GM18498 (cell line): ENCODE measurements around the gene KLHL6.
"Not testable (repeated sequence)": the region's sequence is repeated elsewhere in the genome, so short reads cannot be mapped to it uniquely, and the experiment has no call there.

Source experiments
- ATAC-seq: cut with Tn5 transposase; IDR thresholded peaks from one replicate; pipeline ENCODE4 v1.9.1; 2021; ENCODE audit warnings: mild to moderate bottlenecking, moderate library complexity; ENCODE audit not compliant: unreplicated experiment

The KLHL6 gene

GRCh38 chr3:183455089-183455488 lies 100.4 kb downstream of the KLHL6 start:
- ATAC-seq, result no peak

- ATAC-seq, result no peak
Observed at GRCh38 chr3:183454064-183454463, 101.4 kb downstream of the KLHL6 start.

GRCh38 chr3:183449791-183450190 lies 105.7 kb downstream of the KLHL6 start:
- ATAC-seq, result no peak

- no peak for ATAC-seq
Observed at GRCh38 chr3:183449391-183449790, 106.1 kb downstream of the KLHL6 start.

- ATAC-seq, result no peak
Observed at GRCh38 chr3:183448369-183449128, 107.0 kb downstream of the KLHL6 start.

- peak; percentile 81 for ATAC-seq
Observed at GRCh38 chr3:183447206-183448001, 108.1 kb downstream of the KLHL6 start.

GRCh38 chr3:183446838-183447205 lies 108.7 kb downstream of the KLHL6 start:
- no peak for ATAC-seq

GRCh38 chr3:183444748-183445147 lies 110.8 kb downstream of the KLHL6 start:
- no peak for ATAC-seq

GRCh38 chr3:183443395-183444385 lies 111.8 kb downstream of the KLHL6 start:
- no peak for ATAC-seq

- ATAC-seq, result no peak
Observed at GRCh38 chr3:183442994-183443393, 112.5 kb downstream of the KLHL6 start.

- not testable (repeated sequence) for ATAC-seq
Observed at GRCh38 chr3:183440521-183440920, 115.0 kb downstream of the KLHL6 start.

GRCh38 chr3:183439515-183439914 lies 116.0 kb downstream of the KLHL6 start:
- no peak for ATAC-seq

GRCh38 chr3:183438735-183439134 lies 116.8 kb downstream of the KLHL6 start:
- no peak for ATAC-seq

GRCh38 chr3:183437666-183438564 lies 117.6 kb downstream of the KLHL6 start:
- no peak for ATAC-seq
